Breast epithelium (tissue), 4 donors: Measurements from ENCODE around the gene CNPPD1. TPM values are rescaled to one million over a fixed set of nuclear protein-coding genes. Genes with fewer than 3 reads are reported as not detected.
A peak's percentile ranks its signal among the peaks of the same experiment; 100 is the strongest.

Experiments
- DNase-seq, 2 donors: peaks; one replicate each; pipeline ENCODE4 v3.0.0-alpha.2; 2019; ENCODE audit warnings: low spot score in 2 of 2
- H3K27ac ChIP-seq, 2 donors: fragments of 200-600 bp; sonication (generic) in 1 of 2; one replicate each; pipeline ENCODE4 v1.5.1; 2016 to 2019; ENCODE audit warnings: mild to moderate bottlenecking in 1 of 2
- H3K27me3 ChIP-seq, 2 donors: fragments of 200-600 bp; sonication (generic) in 1 of 2; one replicate each; pipeline versions ENCODE4 v1.5.1 to v1.6.0; 2017 to 2019; ENCODE audit warnings: control low read depth in 1 of 2, mild to moderate bottlenecking in 1 of 2
- H3K36me3 ChIP-seq: fragments of 200-600 bp; one replicate; pipeline ENCODE4 v1.5.1; 2019
- H3K4me1 ChIP-seq, 2 donors: fragments of 200-600 bp; sonication (generic); one replicate each; pipeline ENCODE4 v1.5.1; 2016 to 2019; ENCODE audit warnings: control low read depth in 1 of 2
- H3K4me3 ChIP-seq, 3 donors: fragments of 200-600 bp; sonication (generic); 1 replicate in 2 of 3; 2 replicates in 1 of 3; pipeline ENCODE4 v1.5.1; 2016 to 2019; ENCODE audit warnings: mild to moderate bottlenecking in 3 of 3, moderate library complexity in 2 of 3
- H3K9me3 ChIP-seq, 2 donors: fragments of 200-600 bp; sonication (generic) in 1 of 2; one replicate each; pipeline ENCODE4 v1.5.1; 2016 to 2019; ENCODE audit warnings: control low read depth in 1 of 2
- POLR2A ChIP-seq: fragments of 450-650 bp; IDR thresholded peaks from one replicate; pipeline ENCODE4 v1.6.1; 2016; ENCODE audit warnings: antibody characterized with exemption, mild to moderate bottlenecking, moderate library complexity
- POLR2AphosphoS5 ChIP-seq, 3 donors: sonication (generic); formaldehyde crosslinking; IDR thresholded peaks; one replicate each; pipeline ENCODE4 v1.6.1; 2017; ENCODE audit warnings: antibody characterized with exemption in 3 of 3
- intact Hi-C: fragments of 100-400 bp; cut with DNase I; formaldehyde crosslinking; loops from one replicate; pipeline ENCODE4 v1.15.1; 2023; ENCODE audit warnings: low total_unique reads
- total RNA-seq, 3 donors: library from RNA; depleted of rRNA; stranded (reverse); fragments of >200 nt; gene quantifications; one replicate each; pipeline ENCODE4 v1.1.0, GENCODE V29; 2016
- TF ChIP-seq, protein P1 (sequence below), 3 donors: fragments of 450-650 bp; IDR thresholded peaks; one replicate each; pipeline ENCODE4 v1.5.1; 2016 to 2017; ENCODE audit warnings: antibody characterized with exemption in 3 of 3, mild to moderate bottlenecking in 3 of 3, moderate library complexity in 3 of 3

Gene CNPPD1
- total RNA-seq, 3 donors from 2014 or later: 37.0 to 60.3 (median 37.2) TPM

GRCh38 chr2:219174801-219175200, 1.9 kb downstream of the CNPPD1 start:
- Histone ChIP-seq H3K9me3 (no peaks in the 10 kb centered on the region), H3K4me1 (peaks cover 0 to 19% of the 10 kb centered on the region in 2 donors), H3K27me3 (no peaks in the 10 kb centered on the region), H3K36me3 (no peaks in the 10 kb centered on the region), H3K4me3 (no peak overlapping the region), H3K27ac (no peak overlapping the region)
- DNase-seq: no peak
- TF ChIP-seq, protein P1, sequence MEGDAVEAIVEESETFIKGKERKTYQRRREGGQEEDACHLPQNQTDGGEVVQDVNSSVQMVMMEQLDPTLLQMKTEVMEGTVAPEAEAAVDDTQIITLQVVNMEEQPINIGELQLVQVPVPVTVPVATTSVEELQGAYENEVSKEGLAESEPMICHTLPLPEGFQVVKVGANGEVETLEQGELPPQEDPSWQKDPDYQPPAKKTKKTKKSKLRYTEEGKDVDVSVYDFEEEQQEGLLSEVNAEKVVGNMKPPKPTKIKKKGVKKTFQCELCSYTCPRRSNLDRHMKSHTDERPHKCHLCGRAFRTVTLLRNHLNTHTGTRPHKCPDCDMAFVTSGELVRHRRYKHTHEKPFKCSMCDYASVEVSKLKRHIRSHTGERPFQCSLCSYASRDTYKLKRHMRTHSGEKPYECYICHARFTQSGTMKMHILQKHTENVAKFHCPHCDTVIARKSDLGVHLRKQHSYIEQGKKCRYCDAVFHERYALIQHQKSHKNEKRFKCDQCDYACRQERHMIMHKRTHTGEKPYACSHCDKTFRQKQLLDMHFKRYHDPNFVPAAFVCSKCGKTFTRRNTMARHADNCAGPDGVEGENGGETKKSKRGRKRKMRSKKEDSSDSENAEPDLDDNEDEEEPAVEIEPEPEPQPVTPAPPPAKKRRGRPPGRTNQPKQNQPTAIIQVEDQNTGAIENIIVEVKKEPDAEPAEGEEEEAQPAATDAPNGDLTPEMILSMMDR (IDR thresholded peaks at IDR 0.05): no peak
- TF ChIP-seq POLR2AphosphoS5 (IDR thresholded peaks at IDR 0.05) (no peak), POLR2A (no peak)
- intact Hi-C loops: loop anchor here (10.0 kb wide), 1 partner anchor 510 kb away; no protein-coding TSS in a partner anchor

- Histone ChIP-seq H3K4me1 (peaks cover 0 to 13% of the 10 kb centered on the region in 2 donors), H3K36me3 (no peaks in the 10 kb centered on the region), H3K27ac (no peak overlapping the region), H3K9me3 (no peaks in the 10 kb centered on the region), H3K4me3 (no peak overlapping the region), H3K27me3 (no peaks in the 10 kb centered on the region)
- TF ChIP-seq, protein P1 (IDR thresholded peaks at IDR 0.05): no peak
- no peak for TF ChIP-seq POLR2AphosphoS5 (IDR thresholded peaks at IDR 0.05)
- no peak for TF ChIP-seq POLR2A
- no peak for DNase-seq
- intact Hi-C loops: loop anchor here (10.0 kb wide), 1 partner anchor 511 kb away; no protein-coding TSS in a partner anchor
These were observed 2.6 kb downstream of the CNPPD1 start for GRCh38 chr2:219174146-219174545.

DNA sequence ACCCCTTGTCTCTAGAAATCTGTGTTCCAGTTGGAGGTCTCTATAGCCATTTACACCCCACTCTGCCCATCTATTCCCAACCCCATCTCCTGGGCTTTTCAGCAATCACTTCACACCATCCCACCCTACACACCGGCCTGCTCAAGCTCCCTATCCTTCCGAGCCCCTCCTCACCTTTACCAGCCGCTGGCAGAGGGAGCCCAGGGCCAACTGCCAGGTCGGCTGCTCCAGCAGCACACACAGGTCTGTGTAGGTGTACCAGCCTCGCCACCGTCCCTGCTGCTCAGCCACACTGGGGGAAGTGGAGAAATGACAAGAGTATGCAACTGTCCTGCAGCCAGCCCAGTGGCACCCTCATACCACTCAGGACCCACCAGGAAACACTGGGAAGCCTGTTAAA, 3.5 kb downstream of the CNPPD1 start:
- no peak overlapping the region for H3K27ac ChIP-seq
- intact Hi-C loops: loop anchor here (10.0 kb wide), 1 partner anchor 512 kb away; no protein-coding TSS in a partner anchor
- no peak for TF ChIP-seq POLR2A
- TF ChIP-seq, protein P1 (IDR thresholded peaks at IDR 0.05): no peak
- no peak for TF ChIP-seq POLR2AphosphoS5 (IDR thresholded peaks at IDR 0.05)
- no peak for DNase-seq
- no peaks in the 10 kb centered on the region for H3K27me3 ChIP-seq
- H3K4me3 ChIP-seq: no peak overlapping the region
- no peaks in the 10 kb centered on the region for H3K9me3 ChIP-seq
- peaks cover 0 to 9% of the 10 kb centered on the region in 2 donors for H3K4me1 ChIP-seq
- no peaks in the 10 kb centered on the region for H3K36me3 ChIP-seq

- Histone ChIP-seq H3K27me3 (no peaks in the 10 kb centered on the region), H3K4me3 (no peak overlapping the region), H3K4me1 (peaks cover 0 to 9% of the 10 kb centered on the region in 2 donors), H3K9me3 (no peaks in the 10 kb centered on the region), H3K27ac (peak overlapping the region; percentile 71 to 78), H3K36me3 (no peaks in the 10 kb centered on the region)
- intact Hi-C loops: loop anchor here (10.0 kb wide), 1 partner anchor 512 kb away; no protein-coding TSS in a partner anchor
- TF ChIP-seq POLR2AphosphoS5 (IDR thresholded peaks at IDR 0.05) (no peak), POLR2A (no peak)
- TF ChIP-seq, protein P1 (IDR thresholded peaks at IDR 0.05): no peak
- DNase-seq: no peak
These were observed 4.2 kb downstream of the CNPPD1 start for GRCh38 chr2:219172231-219173154.

- intact Hi-C loops: loop anchor here (10.0 kb wide), 1 partner anchor 514 kb away; no protein-coding TSS in a partner anchor
- peaks cover 0 to 9% of the 10 kb centered on the region in 2 donors for H3K4me1 ChIP-seq
These were observed 5.5 kb downstream of the CNPPD1 start for GRCh38 chr2:219171231-219171651.

More at GRCh38 chr2:219171231-219171651, 5.5 kb downstream of the CNPPD1 start:
- no peaks in the 10 kb centered on the region for H3K36me3 ChIP-seq
- DNase-seq: peak in 1 of 2 donors; percentile 57
- no peak overlapping the region for H3K4me3 ChIP-seq
- H3K27me3 ChIP-seq: no peaks in the 10 kb centered on the region
- H3K9me3 ChIP-seq: no peaks in the 10 kb centered on the region
- TF ChIP-seq, protein P1 (IDR thresholded peaks at IDR 0.05): peak; percentile 68 to 73 (median 72)
- peak in 2 of 3 donors; percentile 45 for TF ChIP-seq POLR2AphosphoS5 (IDR thresholded peaks at IDR 0.05)
- no peak for TF ChIP-seq POLR2A
- peak overlapping the region; percentile 71 to 78 for H3K27ac ChIP-seq
